Left forelimb (tissue), 1 donor: ENCODE data around the gene SVIP.

Experiments
- DNase-seq: peaks from one replicate; pipeline ENCODE4 v3.0.0-alpha.2; 2018; ENCODE audit warnings: low spot score

Gene SVIP

GRCh38 chr11:22829231-22830081 lies at the start of gene SVIP:
Gene SVIP (minus strand): TSS chr11:22829801. CDS start chr11:22829748, 53 bp downstream.
- peak; percentile 92 for DNase-seq

- DNase-seq = no peak
Observed at GRCh38 chr11:22878604-22879003, 49.0 kb upstream of the SVIP start.

- DNase-seq = no peak
Observed at GRCh38 chr11:22878039-22878438, 48.4 kb upstream of the SVIP start.

- DNase-seq = no peak
Observed at GRCh38 chr11:22875869-22876473, 46.4 kb upstream of the SVIP start.

- no peak for DNase-seq
Observed at GRCh38 chr11:22869325-22869724, 39.7 kb upstream of the SVIP start.

- no peak for DNase-seq
Observed at GRCh38 chr11:22860241-22860640, 30.6 kb upstream of the SVIP start, which contains the start of gene CCDC179. Gene CCDC179 (minus strand): TSS chr11:22860474. CDS start chr11:22860421, 53 bp downstream.

GRCh38 chr11:22859756-22860155 lies 30.2 kb upstream of the SVIP start:
- DNase-seq = no peak

- no peak for DNase-seq
Observed at GRCh38 chr11:22851477-22851876, 21.9 kb upstream of the SVIP start.

- DNase-seq = no peak
Observed at GRCh38 chr11:22846726-22847125, 17.1 kb upstream of the SVIP start.

- no peak for DNase-seq
Observed at GRCh38 chr11:22832315-22833015, 2.9 kb upstream of the SVIP start.

- DNase-seq = no peak
Observed at GRCh38 chr11:22830082-22830414, 447 bp upstream of the SVIP start.

- no peak for DNase-seq
Observed at GRCh38 chr11:22828373-22828772, 1.2 kb downstream of the SVIP start.

GRCh38 chr11:22822203-22822602 lies 7.4 kb downstream of the SVIP start:
- no peak for DNase-seq

- no peak for DNase-seq
Observed at GRCh38 chr11:22809893-22810292, 19.7 kb downstream of the SVIP start.

- DNase-seq = no peak
Observed at GRCh38 chr11:22808571-22809197, 20.9 kb downstream of the SVIP start.

GRCh38 chr11:22807855-22808570 lies 21.6 kb downstream of the SVIP start:
- DNase-seq = no peak

- no peak for DNase-seq
Observed at GRCh38 chr11:22807391-22807790, 22.2 kb downstream of the SVIP start.

- no peak for DNase-seq
Observed at GRCh38 chr11:22802861-22803260, 26.7 kb downstream of the SVIP start.

GRCh38 chr11:22800482-22800881 lies 29.1 kb downstream of the SVIP start:
- DNase-seq = no peak

GRCh38 chr11:22798901-22799300 lies 30.7 kb downstream of the SVIP start:
- DNase-seq = no peak

- no peak for DNase-seq
Observed at GRCh38 chr11:22797047-22797446, 32.6 kb downstream of the SVIP start.

GRCh38 chr11:22795914-22796313 lies 33.7 kb downstream of the SVIP start:
- no peak for DNase-seq
